ENCODE results near the gene PAM16. TPM values are rescaled to one million over a fixed set of nuclear protein-coding genes. Genes with fewer than 3 reads are reported as not detected.

The PAM16 gene
- total RNA-seq, 1 donor from 2014 or later = 67.3 TPM

DNA sequence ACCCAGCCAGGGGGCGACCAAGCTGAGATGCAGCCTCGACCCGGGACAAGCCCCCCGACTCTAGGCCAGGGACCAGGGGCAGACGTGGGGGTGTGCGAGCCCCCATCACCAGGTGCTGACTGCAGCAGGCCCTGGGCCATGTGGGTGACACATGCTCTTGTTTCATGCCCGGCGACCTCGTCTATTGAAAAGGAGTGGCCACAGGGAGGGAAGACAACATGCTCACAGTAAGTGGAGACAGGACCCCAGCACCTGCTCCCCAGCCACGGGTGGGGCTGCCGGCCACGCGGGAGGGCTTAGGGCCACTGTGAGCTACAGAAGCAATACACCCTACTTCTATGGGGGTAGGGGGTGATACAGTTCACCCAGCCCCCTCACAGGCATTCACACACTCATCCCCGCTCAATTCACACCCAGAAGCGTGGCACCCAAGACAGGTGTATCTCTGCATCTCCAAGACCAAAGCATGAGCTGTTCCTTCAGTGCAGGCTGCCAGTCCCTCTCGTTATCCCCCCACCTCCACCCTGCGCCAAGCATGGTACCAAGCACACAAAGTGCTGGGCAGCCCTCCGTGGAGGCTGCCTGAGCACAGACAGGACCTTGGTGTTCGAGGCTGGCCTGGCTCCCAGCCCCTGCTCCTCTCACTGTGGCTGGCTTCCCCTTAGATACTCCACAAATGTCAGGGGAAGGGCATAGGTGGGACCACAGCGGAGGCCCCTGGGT, 34.1 kb upstream of the PAM16 start:
- peaks cover 32% of the 10 kb centered on the region for H3K36me3 ChIP-seq
- TF ChIP-seq, protein P1, sequence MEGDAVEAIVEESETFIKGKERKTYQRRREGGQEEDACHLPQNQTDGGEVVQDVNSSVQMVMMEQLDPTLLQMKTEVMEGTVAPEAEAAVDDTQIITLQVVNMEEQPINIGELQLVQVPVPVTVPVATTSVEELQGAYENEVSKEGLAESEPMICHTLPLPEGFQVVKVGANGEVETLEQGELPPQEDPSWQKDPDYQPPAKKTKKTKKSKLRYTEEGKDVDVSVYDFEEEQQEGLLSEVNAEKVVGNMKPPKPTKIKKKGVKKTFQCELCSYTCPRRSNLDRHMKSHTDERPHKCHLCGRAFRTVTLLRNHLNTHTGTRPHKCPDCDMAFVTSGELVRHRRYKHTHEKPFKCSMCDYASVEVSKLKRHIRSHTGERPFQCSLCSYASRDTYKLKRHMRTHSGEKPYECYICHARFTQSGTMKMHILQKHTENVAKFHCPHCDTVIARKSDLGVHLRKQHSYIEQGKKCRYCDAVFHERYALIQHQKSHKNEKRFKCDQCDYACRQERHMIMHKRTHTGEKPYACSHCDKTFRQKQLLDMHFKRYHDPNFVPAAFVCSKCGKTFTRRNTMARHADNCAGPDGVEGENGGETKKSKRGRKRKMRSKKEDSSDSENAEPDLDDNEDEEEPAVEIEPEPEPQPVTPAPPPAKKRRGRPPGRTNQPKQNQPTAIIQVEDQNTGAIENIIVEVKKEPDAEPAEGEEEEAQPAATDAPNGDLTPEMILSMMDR (IDR thresholded peaks at IDR 0.05; ENCODE audit: borderline replicate concordance) = no peak

DNA sequence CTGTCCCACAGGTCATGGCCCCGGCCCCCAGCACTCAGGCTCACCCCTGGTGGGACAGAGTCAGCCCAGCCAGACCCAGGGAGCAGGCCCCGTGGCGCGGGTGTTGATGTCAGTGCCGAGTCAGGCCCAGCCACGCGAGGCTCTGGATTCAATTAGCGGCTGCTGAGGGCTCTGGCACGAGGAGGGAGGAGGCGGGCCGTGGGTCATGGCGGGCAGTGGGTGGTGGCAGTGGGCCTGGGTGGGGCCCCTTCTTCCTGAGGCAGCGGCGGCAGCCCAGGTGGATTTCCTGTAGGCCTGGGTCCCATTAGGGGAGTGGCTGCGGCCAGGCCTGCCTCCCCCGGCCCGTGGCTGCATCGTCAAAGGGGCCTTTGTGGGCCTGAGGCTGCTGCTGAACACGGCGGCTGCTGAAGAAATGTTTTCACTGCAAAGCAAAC, 33.4 kb upstream of the PAM16 start:
- no peaks in the 10 kb centered on the region for H3K27me3 ChIP-seq (ENCODE audit: low read depth)
- intact Hi-C loops (cut with micrococcal nuclease) = no loop called here
- no peak overlapping the region for H3K4me3 ChIP-seq
- peak; percentile 41 for DNase-seq
- TF ChIP-seq, protein P1 (IDR thresholded peaks at IDR 0.05; ENCODE audit: borderline replicate concordance) = no peak
- peaks cover 32% of the 10 kb centered on the region for H3K36me3 ChIP-seq
- H3K9me3 ChIP-seq (replicated peaks) = no peaks in the 10 kb centered on the region
- peak overlapping the region; percentile 57 for H3K27ac ChIP-seq (replicated peaks)
- H3K4me1 ChIP-seq = peaks cover 83% of the 10 kb centered on the region

More for the DNA sequence above, 34.1 kb upstream of the PAM16 start:
- H3K4me3 ChIP-seq = no peak overlapping the region
- no peak for DNase-seq
- H3K27me3 ChIP-seq (ENCODE audit: low read depth) = no peaks in the 10 kb centered on the region
- H3K9me3 ChIP-seq (replicated peaks) = no peaks in the 10 kb centered on the region
- peaks cover 86% of the 10 kb centered on the region for H3K4me1 ChIP-seq
- intact Hi-C loops (cut with micrococcal nuclease) = no loop called here
- peak overlapping the region; percentile 57 for H3K27ac ChIP-seq (replicated peaks)

DNA sequence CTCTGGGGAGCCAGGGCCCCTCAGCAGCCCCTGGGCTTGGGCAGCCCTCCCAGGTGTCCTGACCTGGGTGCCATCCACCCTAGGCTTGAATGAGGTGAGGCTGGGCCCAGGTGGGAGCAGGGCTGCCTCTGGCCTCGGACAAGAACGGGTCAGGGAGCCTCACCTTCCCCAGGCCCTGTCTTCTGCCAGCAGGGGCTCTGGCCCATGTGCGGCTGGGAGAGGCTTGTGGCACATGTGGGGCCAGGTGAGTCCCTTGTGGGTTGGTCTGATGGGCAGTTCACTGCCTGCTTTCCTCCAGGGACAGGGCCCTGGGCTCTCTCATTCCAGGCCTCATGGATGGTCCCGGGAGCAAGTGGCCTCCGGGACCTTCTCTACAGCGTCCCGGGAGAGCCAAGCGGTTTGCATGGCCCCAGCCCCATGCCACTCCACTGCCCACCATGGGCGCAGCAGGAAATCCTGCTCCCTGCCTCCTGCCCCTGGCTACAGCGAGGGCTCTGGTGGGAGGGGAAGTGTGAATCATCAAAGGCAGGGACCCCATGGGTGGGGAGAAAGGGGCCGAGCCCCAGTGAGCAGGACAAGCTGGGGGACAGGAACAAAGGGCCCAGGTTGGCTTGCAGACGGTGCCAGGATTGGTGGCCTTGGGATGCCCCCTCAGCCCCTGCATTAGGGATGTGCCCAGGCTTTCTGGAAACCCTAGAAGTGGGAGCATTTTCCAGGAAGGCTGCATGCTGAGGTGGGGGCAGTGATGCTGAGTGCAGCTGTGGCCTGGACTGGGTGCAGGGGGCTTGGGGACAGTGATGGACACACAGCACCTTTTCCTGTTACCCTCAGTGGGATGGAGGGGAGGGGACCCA, 32.7 kb upstream of the PAM16 start:
- Histone ChIP-seq H3K4me1 (peaks cover 83% of the 10 kb centered on the region), H3K9me3 (replicated peaks) (no peaks in the 10 kb centered on the region), H3K36me3 (peaks cover 32% of the 10 kb centered on the region), H3K4me3 (no peak overlapping the region), H3K27ac (replicated peaks) (peak overlapping the region; percentile 57), H3K27me3 (ENCODE audit: low read depth) (no peaks in the 10 kb centered on the region)
- TF ChIP-seq, protein P1 (IDR thresholded peaks at IDR 0.05; ENCODE audit: borderline replicate concordance) = no peak
- DNase-seq = no peak
- intact Hi-C loops (cut with micrococcal nuclease) = no loop called here

DNA sequence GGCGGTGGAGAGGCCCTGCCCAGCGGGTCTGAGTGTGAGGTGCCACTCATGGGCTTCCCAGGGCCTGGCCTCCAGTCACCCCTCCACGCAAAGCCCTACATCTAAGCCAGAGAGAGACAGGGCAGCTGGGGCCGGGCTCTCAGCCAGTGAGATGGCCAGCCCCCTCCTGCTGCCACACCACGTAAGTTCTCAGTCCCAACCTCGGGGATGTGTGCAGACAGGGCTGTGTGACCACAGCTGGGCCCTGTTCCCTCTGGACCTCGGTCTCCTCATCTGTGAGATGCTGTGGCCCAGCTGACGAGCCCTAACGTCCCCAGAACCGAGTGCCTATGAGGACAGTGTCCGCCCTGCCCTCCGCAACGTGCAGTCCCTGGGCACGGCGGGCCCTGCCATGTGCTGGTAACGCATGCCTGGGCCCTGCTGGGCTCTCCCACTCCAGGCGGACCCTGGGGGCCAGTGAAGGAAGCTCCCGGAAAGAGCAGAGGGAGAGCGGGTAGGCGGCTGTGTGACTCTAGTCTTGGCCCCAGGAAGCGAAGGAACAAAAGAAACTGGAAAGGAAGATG, 31.8 kb upstream of the PAM16 start:
- Histone ChIP-seq H3K9me3 (replicated peaks) (no peaks in the 10 kb centered on the region), H3K27me3 (ENCODE audit: low read depth) (no peaks in the 10 kb centered on the region), H3K4me3 (no peak overlapping the region), H3K4me1 (peaks cover 83% of the 10 kb centered on the region), H3K27ac (replicated peaks) (peak overlapping the region; percentile 38), H3K36me3 (peaks cover 30% of the 10 kb centered on the region)
- intact Hi-C loops (cut with micrococcal nuclease) = no loop called here
- TF ChIP-seq, protein P1 (IDR thresholded peaks at IDR 0.05; ENCODE audit: borderline replicate concordance) = no peak
- DNase-seq = no peak

DNA sequence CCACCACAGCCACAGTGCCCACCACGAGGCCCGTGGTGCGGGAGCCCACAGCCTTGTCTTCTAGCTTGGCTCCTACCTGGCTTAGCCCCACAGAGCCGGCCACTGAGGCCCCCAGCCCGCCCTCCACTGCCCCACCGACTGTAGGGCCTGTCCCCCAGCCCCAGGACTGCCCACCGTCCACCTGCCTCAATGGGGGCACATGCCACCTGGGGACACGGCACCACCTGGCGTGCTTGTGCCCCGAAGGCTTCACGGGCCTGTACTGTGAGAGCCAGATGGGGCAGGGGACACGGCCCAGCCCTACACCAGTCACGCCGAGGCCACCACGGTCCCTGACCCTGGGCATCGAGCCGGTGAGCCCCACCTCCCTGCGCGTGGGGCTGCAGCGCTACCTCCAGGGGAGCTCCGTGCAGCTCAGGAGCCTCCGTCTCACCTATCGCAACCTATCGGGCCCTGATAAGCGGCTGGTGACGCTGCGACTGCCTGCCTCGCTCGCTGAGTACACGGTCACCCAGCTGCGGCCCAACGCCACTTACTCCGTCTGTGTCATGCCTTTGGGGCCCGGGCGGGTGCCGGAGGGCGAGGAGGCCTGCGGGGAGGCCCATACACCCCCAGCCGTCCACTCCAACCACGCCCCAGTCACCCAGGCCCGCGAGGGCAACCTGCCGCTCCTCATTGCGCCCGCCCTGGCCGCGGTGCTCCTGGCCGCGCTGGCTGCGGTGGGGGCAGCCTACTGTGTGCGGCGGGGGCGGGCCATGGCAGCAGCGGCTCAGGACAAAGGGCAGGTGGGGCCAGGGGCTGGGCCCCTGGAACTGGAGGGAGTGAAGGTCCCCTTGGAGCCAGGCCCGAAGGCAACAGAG, 31.0 kb upstream of the PAM16 start:
- H3K4me3 ChIP-seq = no peak overlapping the region
- peak overlapping the region; percentile 38 for H3K27ac ChIP-seq (replicated peaks)
- TF ChIP-seq, protein P1 (IDR thresholded peaks at IDR 0.05; ENCODE audit: borderline replicate concordance) = no peak
- H3K4me1 ChIP-seq = peaks cover 83% of the 10 kb centered on the region
- intact Hi-C loops (cut with micrococcal nuclease) = no loop called here
- no peaks in the 10 kb centered on the region for H3K9me3 ChIP-seq (replicated peaks)
- peaks cover 27% of the 10 kb centered on the region for H3K36me3 ChIP-seq
- DNase-seq = no peak
- no peaks in the 10 kb centered on the region for H3K27me3 ChIP-seq (ENCODE audit: low read depth)

All from left ventricle myocardium inferior (tissue), 1 donor.